HFFc6 (cell line): ENCODE measurements around the gene DAZAP2. TPM values are rescaled to one million over a fixed set of nuclear protein-coding genes. Genes with fewer than 3 reads are reported as not detected.
"Not testable (repeated sequence)": the region's sequence is repeated elsewhere in the genome, so short reads cannot be mapped to it uniquely, and the experiment has no call there.

Source experiments
- DNase-seq: peaks from one replicate; pipeline ENCODE4 v3.0.0-alpha.2; 2018
- H3K27ac Mint-ChIP-seq: 2 replicates; pipeline ENCODE4 v1.8.0; 2020; ENCODE audit warnings: mild to moderate bottlenecking, mixed read lengths
- H3K27me3 Mint-ChIP-seq: 2 replicates; pipeline ENCODE4 v1.8.0; 2021; ENCODE audit warnings: mild to moderate bottlenecking, moderate library complexity, mixed read lengths; ENCODE audit not compliant: insufficient read depth
- H3K36me3 Mint-ChIP-seq: 2 replicates; pipeline ENCODE4 v1.8.0; 2021; ENCODE audit warnings: low read depth, mixed read lengths
- H3K4me1 Mint-ChIP-seq: 2 replicates; pipeline ENCODE4 v1.8.0; 2020; ENCODE audit warnings: low read depth, mixed read lengths
- H3K4me3 Mint-ChIP-seq: 2 replicates; pipeline ENCODE4 v1.8.0; 2020; ENCODE audit warnings: mild to moderate bottlenecking, moderate library complexity, mixed read lengths
- H3K9me3 Mint-ChIP-seq: 2 replicates; pipeline ENCODE4 v1.8.0; 2020; ENCODE audit warnings: mild to moderate bottlenecking, mixed read lengths
- CTCF ChIP-seq: fragments of 200-600 bp; sonication (generic); IDR thresholded peaks from 2 replicates; pipeline ENCODE4 v1.5.0; 2021; ENCODE audit warnings: antibody characterized with exemption, mild to moderate bottlenecking
- total RNA-seq, 6 experiments: library from RNA; stranded (reverse); fragmentation: NEBNext Ultra II Directional; extraction: Animal tissue kit (Norgen Biotek cat#: 25700); gene quantifications; 2 replicates in 1 of 6; 3 replicates in 5 of 6; pipeline ENCODE4 v1.2.3, GENCODE V29; 2021

DAZAP2 gene
- total RNA-seq, 6 experiments from 2014 or later, result 84.7 to 137 (median 117) TPM

GRCh38 chr12:51225234-51225633, 13.4 kb upstream of the DAZAP2 start:
- no peak for DNase-seq
- TF ChIP-seq CTCF, result no peak
- H3K27ac Mint-ChIP-seq, result no peak overlapping the region
- no peaks in the 10 kb centered on the region for H3K4me1 Mint-ChIP-seq
- H3K4me3 Mint-ChIP-seq, result no peak overlapping the region
- H3K36me3 Mint-ChIP-seq, result no peaks in the 10 kb centered on the region
- H3K9me3 Mint-ChIP-seq, result no peaks in the 10 kb centered on the region
- peaks cover 3% of the 10 kb centered on the region; the same call in 1 of the 2 replicates for H3K27me3 Mint-ChIP-seq

GRCh38 chr12:51225771-51226170, 12.9 kb upstream of the DAZAP2 start:
- no peaks in the 10 kb centered on the region for H3K36me3 Mint-ChIP-seq
- no peak for TF ChIP-seq CTCF
- no peak overlapping the region for H3K27ac Mint-ChIP-seq
- 0 out of 2 replicates have a peak, but pooled peaks cover 2% of the 10 kb centered on the region for H3K27me3 Mint-ChIP-seq
- H3K9me3 Mint-ChIP-seq, result no peaks in the 10 kb centered on the region
- no peak overlapping the region for H3K4me3 Mint-ChIP-seq
- no peaks in the 10 kb centered on the region for H3K4me1 Mint-ChIP-seq
- no peak for DNase-seq

DNA sequence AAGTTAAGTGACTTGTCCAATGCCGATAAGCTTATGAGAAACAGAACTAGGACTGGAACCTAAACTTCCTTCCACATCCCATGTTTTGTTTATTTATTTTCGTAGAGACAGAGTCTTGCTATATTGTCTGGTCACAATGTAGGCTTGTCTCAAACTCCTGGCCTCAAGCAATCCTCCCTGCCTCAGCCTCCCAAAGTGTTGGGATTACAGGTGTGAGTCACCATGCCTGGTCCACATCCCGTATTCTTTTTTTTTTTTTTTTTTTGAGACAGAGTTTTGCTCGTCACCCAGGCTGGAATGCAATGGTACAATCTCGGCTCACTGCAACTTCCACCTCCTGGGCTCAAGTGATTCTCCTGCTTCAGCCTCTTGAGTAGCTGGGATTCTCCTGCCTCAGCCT, 11.5 kb upstream of the DAZAP2 start:
- not testable (repeated sequence) for H3K27ac Mint-ChIP-seq, H3K36me3 Mint-ChIP-seq, H3K9me3 Mint-ChIP-seq, H3K4me3 Mint-ChIP-seq, H3K4me1 Mint-ChIP-seq, H3K27me3 Mint-ChIP-seq, DNase-seq

- H3K27me3 Mint-ChIP-seq, result 0 out of 2 replicates have a peak, but pooled peaks cover 2% of the 10 kb centered on the region
- H3K4me1 Mint-ChIP-seq, result no peaks in the 10 kb centered on the region
These were observed 10.7 kb upstream of the DAZAP2 start for GRCh38 chr12:51227962-51228361.

GRCh38 chr12:51229116-51229809, 9.4 kb upstream of the DAZAP2 start:
- no peak for TF ChIP-seq CTCF
- Mint-ChIP-seq H3K27me3 (0 out of 2 replicates have a peak, but pooled peaks cover 2% of the 10 kb centered on the region), H3K4me3 (no peak overlapping the region), H3K36me3 (no peaks in the 10 kb centered on the region), H3K4me1 (no peaks in the 10 kb centered on the region), H3K27ac (no peak overlapping the region), H3K9me3 (no peaks in the 10 kb centered on the region)
- no peak for DNase-seq

More at GRCh38 chr12:51227962-51228361, 10.7 kb upstream of the DAZAP2 start:
- Mint-ChIP-seq H3K9me3 (no peaks in the 10 kb centered on the region), H3K4me3 (no peak overlapping the region), H3K36me3 (no peaks in the 10 kb centered on the region), H3K27ac (no peak overlapping the region)
- TF ChIP-seq CTCF, result no peak
- DNase-seq, result no peak

DNA sequence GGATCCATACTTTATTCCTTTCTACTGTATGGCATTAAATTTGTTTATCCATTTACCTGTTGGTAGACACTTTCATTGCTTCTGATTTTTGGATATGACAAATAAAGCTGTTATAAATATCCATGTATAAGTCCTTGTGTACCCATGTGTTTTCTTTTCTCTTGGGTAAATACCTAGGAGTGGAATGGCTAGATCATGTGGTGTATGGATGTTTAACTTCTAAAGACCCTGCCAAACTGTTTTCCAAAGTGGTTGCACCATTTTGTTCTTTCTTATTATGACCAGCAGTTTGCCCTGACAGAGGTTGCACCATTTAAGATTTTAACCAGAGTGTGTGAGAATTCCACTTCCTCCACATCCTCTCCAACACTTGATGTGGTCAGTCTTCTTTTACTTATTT, 6.0 kb upstream of the DAZAP2 start:
- no peak overlapping the region for H3K4me3 Mint-ChIP-seq
- H3K4me1 Mint-ChIP-seq, result no peaks in the 10 kb centered on the region
- DNase-seq, result no peak
- 0 out of 2 replicates have a peak, but pooled peaks cover 2% of the 10 kb centered on the region for H3K27me3 Mint-ChIP-seq
- H3K27ac Mint-ChIP-seq, result no peak overlapping the region
- TF ChIP-seq CTCF, result no peak
- H3K9me3 Mint-ChIP-seq, result no peaks in the 10 kb centered on the region
- no peaks in the 10 kb centered on the region for H3K36me3 Mint-ChIP-seq
